Lower lobe of right lung (tissue), 2 donors: ENCODE results near the gene RFX1. TPM values are rescaled to one million over a fixed set of nuclear protein-coding genes. Genes with fewer than 3 reads are reported as not detected.
A peak's percentile ranks its signal among the peaks of the same experiment; 100 is the strongest.

Experiments used
- ATAC-seq, 2 donors: fragments of 200-7000 bp; cut with Tn5 transposase; one replicate each; pipeline ENCODE4 v1.9.1; 2020 to 2022; ENCODE audit warnings: mild to moderate bottlenecking in 2 of 2, moderate library complexity in 2 of 2
- DNase-seq: peaks from one replicate; pipeline ENCODE4 v3.0.0-alpha.2; 2020
- H3K27ac ChIP-seq: fragments of 200-600 bp; one replicate; pipeline ENCODE4 v1.8.0; 2022
- H3K27me3 ChIP-seq: fragments of 200-600 bp; one replicate; pipeline ENCODE4 v1.8.0; 2022; ENCODE audit warnings: low read depth
- H3K36me3 ChIP-seq: fragments of 200-600 bp; one replicate; pipeline ENCODE4 v1.8.0; 2022; ENCODE audit warnings: mild to moderate bottlenecking
- H3K4me1 ChIP-seq: fragments of 200-600 bp; one replicate; pipeline ENCODE4 v1.8.0; 2022
- H3K4me3 ChIP-seq: fragments of 200-600 bp; one replicate; pipeline ENCODE4 v1.8.0; 2022; ENCODE audit warnings: mild to moderate bottlenecking
- H3K9me3 ChIP-seq: fragments of 200-600 bp; one replicate; pipeline ENCODE4 v1.8.0; 2022
- CTCF ChIP-seq: fragments of 200-600 bp; IDR thresholded peaks from one replicate; pipeline ENCODE4 v1.8.0; 2022; ENCODE audit warnings: antibody characterized with exemption, mild to moderate bottlenecking
- intact Hi-C: fragments of 100-400 bp; cut with DNase I; formaldehyde crosslinking; loops from one replicate; pipeline ENCODE4 v1.11.0; 2022
- total RNA-seq: library from RNA; stranded (reverse); fragmentation: NEBNext Ultra II Directional; extraction: Animal tissue kit (Norgen Biotek cat#: 25700); gene quantifications from one replicate; pipeline ENCODE4 v1.2.1, GENCODE V29; 2021
- donor health status: DM: no; HTN: yes; CAD: no; lungs with severe emphysema.

RFX1 gene
- total RNA-seq, 1 donor from 2014 or later: 17.8 TPM

GRCh38 chr19:13996928-13997630 is 9.0 kb downstream of the RFX1 start:
- DNase-seq: peak; percentile 34
- H3K36me3 ChIP-seq: peaks cover 31% of the 10 kb centered on the region
- ATAC-seq: no peak

GRCh38 chr19:13995878-13996765 is 10.0 kb downstream of the RFX1 start:
- no peak for DNase-seq
- H3K27me3 ChIP-seq: no peaks in the 10 kb centered on the region
- no peak for ATAC-seq
- H3K36me3 ChIP-seq: peaks cover 37% of the 10 kb centered on the region
- no peaks in the 10 kb centered on the region for H3K4me1 ChIP-seq
- TF ChIP-seq CTCF: no peak
- intact Hi-C loops: no loop called here
- H3K9me3 ChIP-seq: peaks cover 8% of the 10 kb centered on the region
- H3K27ac ChIP-seq: no peak overlapping the region
- no peak overlapping the region for H3K4me3 ChIP-seq

More at GRCh38 chr19:13996928-13997630, 9.0 kb downstream of the RFX1 start:
- H3K4me3 ChIP-seq: no peak overlapping the region
- H3K4me1 ChIP-seq: no peaks in the 10 kb centered on the region
- intact Hi-C loops: no loop called here
- no peak for TF ChIP-seq CTCF
- no peak overlapping the region for H3K27ac ChIP-seq
- H3K27me3 ChIP-seq: no peaks in the 10 kb centered on the region
- peaks cover 8% of the 10 kb centered on the region for H3K9me3 ChIP-seq

GRCh38 chr19:13995017-13995728 is 10.9 kb downstream of the RFX1 start:
- Histone ChIP-seq H3K27ac (no peak overlapping the region), H3K9me3 (peaks cover 8% of the 10 kb centered on the region), H3K27me3 (no peaks in the 10 kb centered on the region), H3K4me3 (no peak overlapping the region), H3K4me1 (no peaks in the 10 kb centered on the region), H3K36me3 (peaks cover 43% of the 10 kb centered on the region)
- DNase-seq: no peak
- no peak for TF ChIP-seq CTCF
- intact Hi-C loops: no loop called here
- no peak for ATAC-seq

- Histone ChIP-seq H3K4me3 (no peak overlapping the region), H3K27ac (no peak overlapping the region), H3K27me3 (no peaks in the 10 kb centered on the region), H3K36me3 (peaks cover 43% of the 10 kb centered on the region), H3K4me1 (no peaks in the 10 kb centered on the region), H3K9me3 (peaks cover under 1% of the 10 kb centered on the region)
- TF ChIP-seq CTCF: no peak
- intact Hi-C loops: no loop called here
- ATAC-seq (no peak), DNase-seq (no peak)
Measured at GRCh38 chr19:13993590-13994300, 12.4 kb downstream of the RFX1 start.

- DNase-seq: no peak
- Histone ChIP-seq H3K27ac (no peak overlapping the region), H3K4me1 (peaks cover 16% of the 10 kb centered on the region), H3K36me3 (peaks cover 34% of the 10 kb centered on the region), H3K27me3 (no peaks in the 10 kb centered on the region), H3K4me3 (no peak overlapping the region), H3K9me3 (no peaks in the 10 kb centered on the region)
- intact Hi-C loops: no loop called here
- TF ChIP-seq CTCF: no peak
- no peak for ATAC-seq
Measured at GRCh38 chr19:13992025-13992424, 14.1 kb downstream of the RFX1 start.
